Left lung (tissue), 10 donors: ENCODE results near the gene PRUNE2. TPM values are rescaled to one million over a fixed set of nuclear protein-coding genes. Genes with fewer than 3 reads are reported as not detected.

Source experiments
- ATAC-seq: fragments of 200-7000 bp; cut with Tn5 transposase; one replicate; pipeline ENCODE4 v1.9.1; 2020; ENCODE audit warnings: moderate library complexity
- DNase-seq, 4 donors: peaks; one replicate each; pipeline ENCODE4 v3.0.0-alpha.2; 2013 to 2020
- H3K27ac ChIP-seq, 2 donors: fragments of 200-600 bp; sonication (generic) in 1 of 2; one replicate each; pipeline versions ENCODE4 v1.5.0 to v1.8.0; 2020 to 2021
- H3K27me3 ChIP-seq, 2 donors: fragments of 200-600 bp; sonication (generic) in 1 of 2; one replicate each; pipeline versions ENCODE4 v1.5.0 to v1.8.0; 2020 to 2021
- H3K36me3 ChIP-seq, 2 donors: fragments of 200-600 bp; sonication (generic) in 1 of 2; one replicate each; pipeline versions ENCODE4 v1.5.0 to v1.8.0; 2020 to 2021
- H3K4me1 ChIP-seq, 2 donors: fragments of 200-600 bp; one replicate each; pipeline ENCODE4 v1.8.0; 2021
- H3K4me3 ChIP-seq, 2 donors: fragments of 200-600 bp; sonication (generic) in 1 of 2; one replicate each; pipeline versions ENCODE4 v1.5.0 to v1.8.0; 2020 to 2021; ENCODE audit warnings: mild to moderate bottlenecking in 1 of 2
- H3K9me3 ChIP-seq, 2 donors: fragments of 200-600 bp; sonication (generic) in 1 of 2; one replicate each; pipeline versions ENCODE4 v1.5.0 to v1.8.0; 2020 to 2021
- CTCF ChIP-seq, 2 donors: fragments of 200-600 bp; sonication (generic) in 1 of 2; IDR thresholded peaks; one replicate each; pipeline versions ENCODE4 v1.5.0 to v1.8.0; 2021; ENCODE audit warnings: antibody characterized with exemption in 2 of 2
- intact Hi-C, 2 donors: fragments of 100-400 bp; cut with DNase I; formaldehyde crosslinking; loops; one replicate each; pipeline versions ENCODE4 v1.11.2 to v1.14.2; 2022
- polyA plus RNA-seq, 6 donors: library from polyadenylated mRNA; unstranded; fragments of 120-200 nt; gene quantifications; one replicate each; pipeline ENCODE4 v1.2.1, GENCODE V29; 2013; ENCODE audit not compliant: insufficient read length in 6 of 6
- total RNA-seq, 2 donors: library from RNA; stranded (reverse); fragmentation: NEBNext Ultra II Directional; extraction: Animal tissue kit (Norgen Biotek cat#: 25700); gene quantifications; one replicate each; pipeline ENCODE4 v1.2.1, GENCODE V29; 2021
- donor health status: DM: no; HTN: yes; CAD: no.
- donor health status: DM: no; HTN: no; CAD: no.

The PRUNE2 gene
- total and polyA plus RNA-seq, 8 donors: 2.0 to 17.7 (median 4.1) TPM

GRCh38 chr9:76654051-76654461 is 251.9 kb downstream of the PRUNE2 start:
- TF ChIP-seq CTCF (IDR thresholded peaks at IDR 0.05): no peak
- intact Hi-C loops: no loop called here
- Histone ChIP-seq H3K9me3 (no peaks in the 10 kb centered on the region), H3K4me1 (peaks cover 15 to 66% of the 10 kb centered on the region in 2 donors), H3K4me3 (no peak overlapping the region), H3K36me3 (no peaks in the 10 kb centered on the region), H3K27me3 (no peaks in the 10 kb centered on the region), H3K27ac (peak overlapping the region; percentile 33 to 55)
- ATAC-seq: no peak
- no peak for DNase-seq

- Histone ChIP-seq H3K9me3 (no peaks in the 10 kb centered on the region), H3K36me3 (no peaks in the 10 kb centered on the region), H3K4me1 (peaks cover 15 to 58% of the 10 kb centered on the region in 2 donors), H3K27ac (no peak overlapping the region), H3K27me3 (no peaks in the 10 kb centered on the region), H3K4me3 (no peak overlapping the region)
- no peak for TF ChIP-seq CTCF (IDR thresholded peaks at IDR 0.05)
- DNase-seq: no peak
- no peak for ATAC-seq
- intact Hi-C loops: no loop called here
These were observed 253.0 kb downstream of the PRUNE2 start for GRCh38 chr9:76652894-76653293.

GRCh38 chr9:76651119-76651705 is 254.7 kb downstream of the PRUNE2 start:
- peak; percentile 39 for ATAC-seq
- intact Hi-C loops: no loop called here
- no peaks in the 10 kb centered on the region for H3K9me3 ChIP-seq

GRCh38 chr9:76650692-76651091 is 255.2 kb downstream of the PRUNE2 start:
- H3K9me3 ChIP-seq: no peaks in the 10 kb centered on the region
- H3K27ac ChIP-seq: peak overlapping the region in 1 of 2 donors; percentile 77
- ATAC-seq: no peak
- peaks cover 15 to 54% of the 10 kb centered on the region in 2 donors for H3K4me1 ChIP-seq
- no peak for DNase-seq
- intact Hi-C loops: no loop called here
- H3K4me3 ChIP-seq: no peak overlapping the region
- H3K27me3 ChIP-seq: no peaks in the 10 kb centered on the region
- TF ChIP-seq CTCF (IDR thresholded peaks at IDR 0.05): no peak
- H3K36me3 ChIP-seq: no peaks in the 10 kb centered on the region

More at GRCh38 chr9:76651119-76651705, 254.7 kb downstream of the PRUNE2 start:
- Histone ChIP-seq H3K27me3 (no peaks in the 10 kb centered on the region), H3K4me3 (peak overlapping the region in 1 of 2 donors; percentile 34), H3K36me3 (no peaks in the 10 kb centered on the region), H3K4me1 (peaks cover 15 to 58% of the 10 kb centered on the region in 2 donors), H3K27ac (peak overlapping the region; percentile 62 to 77)
- no peak for TF ChIP-seq CTCF (IDR thresholded peaks at IDR 0.05)
- DNase-seq: no peak

- Histone ChIP-seq H3K27ac (no peak overlapping the region), H3K4me3 (no peak overlapping the region), H3K36me3 (no peaks in the 10 kb centered on the region), H3K27me3 (no peaks in the 10 kb centered on the region), H3K9me3 (no peaks in the 10 kb centered on the region), H3K4me1 (peaks cover 15 to 46% of the 10 kb centered on the region in 2 donors)
- no peak for TF ChIP-seq CTCF (IDR thresholded peaks at IDR 0.05)
- intact Hi-C loops: no loop called here
- DNase-seq: no peak
- no peak for ATAC-seq
These were observed 256.0 kb downstream of the PRUNE2 start for GRCh38 chr9:76649894-76650293.
